Measurements from ENCODE around the gene MRAP. TPM values are rescaled to one million over a fixed set of nuclear protein-coding genes. Genes with fewer than 3 reads are reported as not detected.

Gene MRAP
- total and polyA plus RNA-seq, 9 of the 15 experiments (the other 6 are each of a cell fraction or from before 2014, with no cell fraction given) = 0.63 to 2.3 TPM; not detected in 7

- intact Hi-C loops (cut with micrococcal nuclease) = no loop called here
- no peak for FAIRE-seq
- in situ Hi-C loops (cut with MboI) = no loop called here
These were observed 22.0 kb upstream of the MRAP start for GRCh38 chr21:32276671-32277070.

More at GRCh38 chr21:32276671-32277070, 22.0 kb upstream of the MRAP start:
- Histone ChIP-seq H2AFZ (ENCODE audit: low read depth, low read length) (no peak overlapping the region), H3K4me2 (ENCODE audit: insufficient read depth, low read length) (no peak overlapping the region), H3K9me1 (ENCODE audit: control insufficient read depth, insufficient read depth, low read length) (no peaks in the 10 kb centered on the region), H4K20me1 (replicated peaks; ENCODE audit: control insufficient read depth, insufficient read depth, low read length) (no peaks in the 10 kb centered on the region), H3K9ac (ENCODE audit: insufficient read depth in 1 of 2, low read depth in 2 of 2, low read length in 2 of 2) (no peak overlapping the region), H3K36me3 (ENCODE audit: control insufficient read depth, insufficient read depth, low read length) (peaks cover 39% of the 10 kb centered on the region), H3K4me1 (replicated peaks in 1 of 2; ENCODE audit: control insufficient read depth in 2 of 2, insufficient read depth in 2 of 2, low read length in 2 of 2) (peaks cover 3 to 16% of the 10 kb centered on the region in 2 experiments; a peak in 4 of 5 replicates), H3K9me3 (replicated peaks; ENCODE audit: control insufficient read depth, insufficient read depth, low read depth, low read length) (no peaks in the 10 kb centered on the region), H3K4me3 (no peak overlapping the region), H3K27ac (ENCODE audit: extremely low read depth, low read depth, low read length) (no peak overlapping the region), H3K27me3 (ENCODE audit: control insufficient read depth in 2 of 2, insufficient read depth in 2 of 2, low read length in 2 of 2) (no peaks in the 10 kb centered on the region), H3K79me2 (ENCODE audit: control insufficient read depth, insufficient read depth, low read length) (peaks cover 44% of the 10 kb centered on the region)
- 97% methylated on average over 4 of the region's 4 CpGs for WGBS (ENCODE audit: insufficient coverage, low coverage, missing lambda C conversion rate)
- no TSS peak for BruUV-seq (replicated peaks)
- TF ChIP-seq ZFP36 (IDR thresholded peaks at IDR 0.05; ENCODE audit: low read depth, low read length, partially characterized antibody) = no peak
- no peak for TF ChIP-seq CBX2 (IDR thresholded peaks at IDR 0.05; ENCODE audit: insufficient read depth, low read length, poor library complexity, severe bottlenecking)
- no peak for TF ChIP-seq RBFOX2 (IDR thresholded peaks at IDR 0.05; ENCODE audit: low read depth, low read length)
- no peak for TF ChIP-seq HMGN3 (IDR thresholded peaks at IDR 0.05; ENCODE audit: borderline replicate concordance, extremely low read depth, insufficient read length, low read depth, low read length)
- TF ChIP-seq POLR2G (IDR thresholded peaks at IDR 0.05; ENCODE audit: low read depth, low read length) = no peak
- no peak for TF ChIP-seq ZNF830 (CRISPR knock-in tag; IDR thresholded peaks at IDR 0.05)
- TF ChIP-seq ZNF764 (CRISPR knock-in tag; IDR thresholded peaks at IDR 0.05; ENCODE audit: low read depth) = no peak
- no peak for TF ChIP-seq WHSC1 (IDR thresholded peaks at IDR 0.05; ENCODE audit: low read length)
- no peak for TF ChIP-seq NKRF (IDR thresholded peaks at IDR 0.05; ENCODE audit: borderline replicate concordance)
- no peak for TF ChIP-seq CGGBP1 (CRISPR knock-in tag; IDR thresholded peaks at IDR 0.05)
- no peak for TF ChIP-seq TAF9B (IDR thresholded peaks at IDR 0.05; ENCODE audit: partially characterized antibody)
- no peak for DNase-seq (ENCODE audit: extremely low read depth in 1 of 4, low spot score in 3 of 4)
- ChIA-PET CTCF (ENCODE audit: low intra/inter-chr PET ratio) (no interaction called here), POLR2A (no interaction called here)
- ATAC-seq = no peak

Data from K562 (cell line).